K562 (cell line): ENCODE results near the gene TAF4.

Experiments used
- NFIC ChIP-seq: fragments of 450-650 bp; IDR thresholded peaks from 2 replicates; pipeline ENCODE4 v1.6.1; 2017; ENCODE audit warnings: mild to moderate bottlenecking, inconsistent platforms
- NRF1 ChIP-seq, 2 experiments: fragments of 450-650 bp; IDR thresholded peaks in 1 of 2; conservative IDR thresholded peaks in 1 of 2; 2 replicates each; pipeline ENCODE4 v1.6.1; 2014; ENCODE audit warnings: mild to moderate bottlenecking in 2 of 2
- TCFL5 ChIP-seq: fragments of 250-450 bp; sonication (Bioruptor Pico); conservative IDR thresholded peaks from 2 replicates; pipeline ENCODE4 v1.6.1; 2021; ENCODE audit warnings: mild to moderate bottlenecking, moderate library complexity, matching md5 sums
- ZNF133 ChIP-seq: fragments of 250-450 bp; sonication (Bioruptor Pico); IDR thresholded peaks from 2 replicates; pipeline ENCODE4 v1.4.0; 2020; ENCODE audit warnings: mild to moderate bottlenecking

DNA sequence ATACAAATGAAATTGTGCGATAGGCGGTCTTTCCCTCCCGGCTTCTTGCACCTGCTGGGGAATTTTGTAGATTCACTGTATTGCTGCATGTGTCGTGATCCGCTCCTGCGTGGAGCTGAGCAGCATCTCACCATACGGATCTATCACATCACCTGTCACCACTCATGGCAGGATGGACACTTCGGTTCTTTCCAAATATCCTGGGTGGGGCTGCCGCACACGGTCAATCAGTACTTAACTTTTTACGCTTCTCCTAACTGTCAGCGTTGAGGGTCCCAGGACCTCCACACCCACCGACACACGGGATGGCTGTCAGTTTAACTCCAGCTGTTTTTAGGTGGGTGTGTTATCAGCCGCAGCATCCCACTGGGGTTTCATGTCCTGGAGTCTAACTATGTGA lies 19.2 kb downstream of the TAF4 start:
- TF ChIP-seq TCFL5 (CRISPR knock-in tag) (no peak), ZNF133 (CRISPR knock-in tag) (no peak), NFIC (no peak), NRF1 (conservative IDR thresholded peaks at IDR 0.05 in 1 of 2, IDR thresholded peaks at IDR 0.05 in 1 of 2) (no peak)
